ENCODE measurements around the gene ZSCAN2.

The ZSCAN2 gene

GRCh38 chr15:84588053-84588874, 12.5 kb upstream of the ZSCAN2 start:
- H3K27me3 Mint-ChIP-seq = peaks cover 14% of the 10 kb centered on the region
- H3K27ac Mint-ChIP-seq = no peak overlapping the region
- peak overlapping the region; percentile 57 for H3K4me3 Mint-ChIP-seq
- peaks cover 2% of the 10 kb centered on the region for H3K4me1 Mint-ChIP-seq (ENCODE audit: low read depth)
- no peaks in the 10 kb centered on the region for H3K9me3 Mint-ChIP-seq
- no peaks in the 10 kb centered on the region for H3K36me3 Mint-ChIP-seq (ENCODE audit: low read depth)
- peak; percentile 89 for DNase-seq

GRCh38 chr15:84590406-84590805, 10.4 kb upstream of the ZSCAN2 start:
- no peak overlapping the region for H3K27ac Mint-ChIP-seq

GRCh38 chr15:84591815-84592214, 9.0 kb upstream of the ZSCAN2 start:
- Mint-ChIP-seq H3K36me3 (ENCODE audit: low read depth) (no peaks in the 10 kb centered on the region), H3K27me3 (peaks cover 8% of the 10 kb centered on the region), H3K4me1 (ENCODE audit: low read depth) (peaks cover 7% of the 10 kb centered on the region), H3K27ac (no peak overlapping the region), H3K4me3 (no peak overlapping the region), H3K9me3 (no peaks in the 10 kb centered on the region)
- DNase-seq = no peak

More at GRCh38 chr15:84590406-84590805, 10.4 kb upstream of the ZSCAN2 start:
- no peak overlapping the region for H3K4me3 Mint-ChIP-seq
- H3K9me3 Mint-ChIP-seq = no peaks in the 10 kb centered on the region
- H3K4me1 Mint-ChIP-seq (ENCODE audit: low read depth) = peaks cover 7% of the 10 kb centered on the region
- H3K36me3 Mint-ChIP-seq (ENCODE audit: low read depth) = no peaks in the 10 kb centered on the region
- peaks cover 12% of the 10 kb centered on the region for H3K27me3 Mint-ChIP-seq
- no peak for DNase-seq

GRCh38 chr15:84594617-84595290, 6.1 kb upstream of the ZSCAN2 start:
- Mint-ChIP-seq H3K4me1 (ENCODE audit: low read depth) (peaks cover 29% of the 10 kb centered on the region), H3K36me3 (ENCODE audit: low read depth) (no peaks in the 10 kb centered on the region), H3K27ac (no peak overlapping the region), H3K27me3 (no peaks in the 10 kb centered on the region), H3K4me3 (no peak overlapping the region), H3K9me3 (no peaks in the 10 kb centered on the region)
- no peak for DNase-seq

- DNase-seq = no peak
- no peak overlapping the region for H3K4me3 Mint-ChIP-seq
- H3K27me3 Mint-ChIP-seq = no peaks in the 10 kb centered on the region
- peaks cover 3% of the 10 kb centered on the region for H3K36me3 Mint-ChIP-seq (ENCODE audit: low read depth)
- peaks cover 36% of the 10 kb centered on the region for H3K4me1 Mint-ChIP-seq (ENCODE audit: low read depth)
- H3K27ac Mint-ChIP-seq = no peak overlapping the region
- H3K9me3 Mint-ChIP-seq = no peaks in the 10 kb centered on the region
Measured at GRCh38 chr15:84595660-84596059, 5.1 kb upstream of the ZSCAN2 start.

- no peaks in the 10 kb centered on the region for H3K27me3 Mint-ChIP-seq
- no peak overlapping the region for H3K4me3 Mint-ChIP-seq
- H3K36me3 Mint-ChIP-seq (ENCODE audit: low read depth) = peaks cover 3% of the 10 kb centered on the region
- H3K4me1 Mint-ChIP-seq (ENCODE audit: low read depth) = peaks cover 42% of the 10 kb centered on the region
- H3K27ac Mint-ChIP-seq = no peak overlapping the region
- no peaks in the 10 kb centered on the region for H3K9me3 Mint-ChIP-seq
- no peak for DNase-seq
Measured at GRCh38 chr15:84597296-84597695, 3.5 kb upstream of the ZSCAN2 start.

- H3K4me1 Mint-ChIP-seq (ENCODE audit: low read depth) = peaks cover 49% of the 10 kb centered on the region
- no peak overlapping the region for H3K4me3 Mint-ChIP-seq
- H3K27ac Mint-ChIP-seq = peak overlapping the region; percentile 34
- H3K9me3 Mint-ChIP-seq = no peaks in the 10 kb centered on the region
- DNase-seq = no peak
- H3K27me3 Mint-ChIP-seq = no peaks in the 10 kb centered on the region
- peaks cover 3% of the 10 kb centered on the region for H3K36me3 Mint-ChIP-seq (ENCODE audit: low read depth)
Measured at GRCh38 chr15:84598250-84598649, 2.6 kb upstream of the ZSCAN2 start.

GRCh38 chr15:84598993-84599392, 1.8 kb upstream of the ZSCAN2 start:
- Mint-ChIP-seq H3K27me3 (no peaks in the 10 kb centered on the region), H3K4me3 (no peak overlapping the region), H3K27ac (peak overlapping the region; percentile 34), H3K9me3 (no peaks in the 10 kb centered on the region), H3K4me1 (ENCODE audit: low read depth) (peaks cover 56% of the 10 kb centered on the region), H3K36me3 (ENCODE audit: low read depth) (peaks cover 8% of the 10 kb centered on the region)
- DNase-seq = no peak

- H3K27ac Mint-ChIP-seq = no peak overlapping the region
- H3K27me3 Mint-ChIP-seq = no peaks in the 10 kb centered on the region
- no peaks in the 10 kb centered on the region for H3K9me3 Mint-ChIP-seq
- peaks cover 59% of the 10 kb centered on the region for H3K4me1 Mint-ChIP-seq (ENCODE audit: low read depth)
- peaks cover 12% of the 10 kb centered on the region for H3K36me3 Mint-ChIP-seq (ENCODE audit: low read depth)
- DNase-seq = no peak
- H3K4me3 Mint-ChIP-seq = peak overlapping the region; percentile 93
Measured at GRCh38 chr15:84599906-84600305, 903 bp upstream of the ZSCAN2 start.

- Mint-ChIP-seq H3K4me1 (ENCODE audit: low read depth) (peaks cover 63% of the 10 kb centered on the region), H3K9me3 (no peaks in the 10 kb centered on the region), H3K4me3 (peak overlapping the region; percentile 93), H3K36me3 (ENCODE audit: low read depth) (peaks cover 16% of the 10 kb centered on the region), H3K27me3 (no peaks in the 10 kb centered on the region), H3K27ac (peak overlapping the region; percentile 86)
- DNase-seq = peak; percentile 74
Measured at GRCh38 chr15:84600331-84600686, 500 bp upstream of the ZSCAN2 start.

GRCh38 chr15:84601555-84601838, 688 bp downstream of the ZSCAN2 start:
- no peak for DNase-seq
- Mint-ChIP-seq H3K27me3 (no peaks in the 10 kb centered on the region), H3K4me1 (ENCODE audit: low read depth) (peaks cover 75% of the 10 kb centered on the region), H3K4me3 (peak overlapping the region; percentile 93), H3K27ac (peak overlapping the region; percentile 86), H3K36me3 (ENCODE audit: low read depth) (peaks cover 26% of the 10 kb centered on the region), H3K9me3 (no peaks in the 10 kb centered on the region)

GRCh38 chr15:84603630-84604379, 3.0 kb downstream of the ZSCAN2 start:
- Mint-ChIP-seq H3K27me3 (no peaks in the 10 kb centered on the region), H3K9me3 (no peaks in the 10 kb centered on the region), H3K4me3 (peak overlapping the region; percentile 93), H3K36me3 (ENCODE audit: low read depth) (peaks cover 45% of the 10 kb centered on the region), H3K27ac (peak overlapping the region; percentile 46), H3K4me1 (ENCODE audit: low read depth) (peaks cover 66% of the 10 kb centered on the region)
- peak; percentile 26 for DNase-seq

- Mint-ChIP-seq H3K4me3 (peak overlapping the region; percentile 70), H3K27me3 (no peaks in the 10 kb centered on the region), H3K27ac (peak overlapping the region; percentile 93), H3K9me3 (no peaks in the 10 kb centered on the region), H3K4me1 (ENCODE audit: low read depth) (peaks cover 58% of the 10 kb centered on the region), H3K36me3 (ENCODE audit: low read depth) (peaks cover 50% of the 10 kb centered on the region)
- DNase-seq = peak; percentile 75
Measured at GRCh38 chr15:84604826-84605553, 4.2 kb downstream of the ZSCAN2 start.

GRCh38 chr15:84605554-84605882, 4.7 kb downstream of the ZSCAN2 start:
- Mint-ChIP-seq H3K4me3 (peak overlapping the region; percentile 70), H3K9me3 (no peaks in the 10 kb centered on the region), H3K27me3 (no peaks in the 10 kb centered on the region), H3K4me1 (ENCODE audit: low read depth) (peaks cover 56% of the 10 kb centered on the region), H3K27ac (peak overlapping the region; percentile 93), H3K36me3 (ENCODE audit: low read depth) (peaks cover 51% of the 10 kb centered on the region)
- DNase-seq = no peak
